Ecto neural progenitor cell (in vitro differentiated cells): ENCODE data around the gene ROBO2.
"Not testable (repeated sequence)": the region's sequence is repeated elsewhere in the genome, so short reads cannot be mapped to it uniquely, and the experiment has no call there.

ENCODE experiments used
- DNase-seq: peaks from one replicate; pipeline ENCODE4 v3.0.0-alpha.2; 2018; ENCODE audit warnings: low spot score

ROBO2 gene

DNA sequence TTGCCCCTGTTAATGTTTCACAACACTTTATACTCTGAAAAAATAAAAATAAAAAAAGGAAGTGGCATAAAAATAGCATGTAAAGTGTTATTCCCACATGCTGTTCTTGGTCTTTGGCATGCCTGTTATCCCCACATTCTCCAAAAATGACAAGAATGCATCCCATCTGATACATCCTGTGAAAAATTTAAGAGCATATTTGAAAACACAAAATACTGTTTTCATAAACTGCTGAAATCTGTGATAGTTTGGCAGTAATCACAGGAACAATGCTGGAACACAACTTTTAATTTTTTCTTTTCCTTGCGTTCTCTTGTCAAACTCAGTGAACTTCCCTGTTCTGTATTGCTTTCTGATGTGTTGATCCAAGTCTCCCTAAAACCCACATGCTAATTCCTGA, 288.8 kb downstream of the ROBO2 start:
- DNase-seq = no peak

DNA sequence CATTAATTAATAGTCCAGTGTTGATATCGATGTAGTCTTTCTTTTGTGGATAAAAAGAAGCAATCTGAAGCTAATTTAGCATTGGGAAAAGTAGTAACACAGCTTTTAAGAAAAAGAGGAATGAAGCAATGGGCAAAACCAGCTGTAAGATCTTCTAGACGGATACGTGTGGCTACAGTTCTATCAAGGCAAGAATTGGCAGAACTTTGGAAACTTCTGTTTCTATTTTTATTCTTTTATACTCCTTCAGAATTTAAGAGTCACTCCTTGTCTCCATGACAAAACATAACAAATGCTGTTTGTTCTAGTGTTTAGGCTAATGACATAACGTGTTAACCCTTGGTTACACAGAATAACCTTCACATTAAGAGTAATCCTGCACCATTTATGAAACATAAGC, 289.2 kb downstream of the ROBO2 start:
- no peak for DNase-seq

DNA sequence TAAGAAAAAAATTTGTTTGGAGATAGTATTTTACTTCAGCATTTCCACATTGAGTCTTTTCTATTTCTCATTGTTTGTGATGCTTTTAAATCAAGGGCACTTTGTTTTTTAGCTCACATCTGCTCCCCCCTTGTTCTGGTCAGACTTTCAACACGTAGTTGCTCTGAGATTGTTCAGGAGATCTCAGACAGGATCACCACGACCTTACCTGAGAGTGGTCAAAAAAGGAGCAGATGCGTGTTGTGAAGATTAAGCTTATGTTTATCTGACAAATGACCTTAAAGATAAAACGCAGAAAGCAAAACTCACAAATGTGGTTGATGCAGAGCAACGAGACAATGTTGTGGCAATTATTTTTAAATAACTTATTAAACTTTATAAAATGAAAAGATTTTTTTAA, 298.3 kb downstream of the ROBO2 start:
- DNase-seq = no peak

DNA sequence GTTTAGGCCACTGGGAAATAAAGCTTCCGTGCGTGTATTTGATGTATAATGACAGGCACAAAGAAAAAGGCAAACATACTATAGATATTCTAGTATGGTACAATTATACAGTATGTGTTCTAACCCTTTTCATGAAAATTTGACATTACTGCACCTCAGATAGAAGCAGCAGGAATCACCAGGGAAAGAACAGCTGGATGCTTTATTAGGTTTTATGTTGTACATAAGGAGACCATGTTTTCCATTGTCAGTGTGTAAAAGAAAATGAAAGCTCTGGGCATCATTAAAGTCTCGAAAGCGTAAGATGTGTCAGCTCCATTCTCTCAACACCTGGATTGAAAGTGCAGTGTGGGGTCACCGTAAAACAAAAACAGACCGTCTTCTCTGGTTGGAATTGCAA, 302.1 kb downstream of the ROBO2 start:
- DNase-seq = no peak

DNA sequence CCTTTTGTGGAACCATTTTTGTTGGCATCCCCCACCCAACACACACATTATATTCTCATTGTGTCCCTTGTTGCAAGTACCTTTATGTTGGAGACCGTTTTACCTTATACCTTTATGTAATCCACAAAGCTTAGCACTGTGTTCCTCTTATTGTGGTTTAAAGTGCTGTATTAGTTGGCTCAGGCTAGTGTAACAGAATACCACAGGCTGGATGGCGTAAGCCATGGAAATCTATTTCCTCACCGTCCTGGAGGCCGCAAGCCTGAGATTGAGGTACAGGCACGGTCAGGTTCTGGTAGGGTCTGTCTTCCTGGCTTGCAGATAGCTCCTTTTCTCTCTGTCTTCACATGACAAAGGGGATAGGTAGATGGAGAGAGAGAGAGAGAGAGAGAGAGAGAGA, 302.8 kb downstream of the ROBO2 start:
- DNase-seq = no peak

DNA sequence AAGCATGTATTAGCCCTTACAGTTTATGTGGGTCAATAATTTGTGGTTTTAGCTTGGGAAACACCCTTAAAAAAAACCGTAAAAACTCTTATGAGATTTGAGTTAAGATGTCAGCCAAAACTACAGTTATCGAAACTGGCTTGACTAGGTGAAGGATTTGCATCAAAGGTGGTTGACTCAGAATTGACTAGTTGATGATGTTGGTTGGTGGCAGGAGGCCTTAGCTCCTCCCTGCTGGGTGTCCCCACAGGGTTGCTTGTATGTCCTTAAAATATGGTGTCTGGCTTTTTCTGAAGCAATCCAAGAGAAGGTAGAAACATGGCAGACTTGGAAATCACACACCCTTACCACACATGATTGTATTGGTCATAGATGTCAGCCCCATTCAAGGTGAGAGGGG, 305.1 kb downstream of the ROBO2 start:
- DNase-seq = no peak

DNA sequence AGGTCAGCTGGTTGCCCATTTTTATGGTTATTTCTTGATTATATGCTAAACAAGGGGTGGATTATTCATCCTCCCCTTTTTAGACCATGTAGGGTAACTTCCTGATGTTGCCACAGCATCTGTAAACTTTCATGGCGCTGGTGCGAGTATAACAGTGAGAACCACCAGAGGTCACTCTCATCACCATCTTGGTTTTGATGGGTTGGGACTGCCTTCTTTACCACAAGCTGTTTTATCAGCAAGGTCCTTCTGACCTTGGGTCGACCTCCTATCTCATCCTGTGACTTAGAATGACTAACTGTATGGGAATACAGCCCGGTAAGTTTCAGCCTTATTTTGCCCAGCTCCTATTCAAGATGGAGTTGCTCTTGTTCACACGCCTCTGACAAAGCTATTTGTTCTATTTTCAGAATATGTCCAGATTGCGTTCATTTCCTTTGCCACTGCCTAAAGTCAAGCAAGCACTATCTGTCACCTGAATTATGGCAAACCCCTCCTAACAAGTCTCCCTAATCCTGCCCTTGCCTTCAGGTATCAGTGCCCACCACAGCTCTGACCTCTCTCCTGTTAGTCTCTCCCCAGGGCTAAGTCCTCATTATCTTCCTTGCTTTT, 308.5 kb downstream of the ROBO2 start:
- DNase-seq = peak; percentile 51

DNA sequence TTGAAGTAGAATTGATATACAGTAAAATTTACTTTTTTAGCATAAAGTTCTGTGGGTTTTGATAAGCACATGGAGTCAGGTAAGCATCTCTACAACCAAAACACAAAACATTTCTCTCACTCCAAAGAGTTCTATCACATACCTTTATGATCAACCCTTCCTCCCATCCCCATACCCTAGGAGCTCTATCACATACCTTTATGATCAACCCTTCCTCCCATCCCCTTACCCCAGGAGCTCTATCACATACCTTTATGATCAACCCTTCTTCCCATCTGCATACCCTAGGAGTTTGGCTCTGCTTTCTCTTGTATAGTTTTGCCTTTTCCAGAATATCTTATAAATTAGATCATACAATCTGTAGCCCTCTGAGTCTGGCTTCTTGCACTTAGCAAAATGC, 315.1 kb downstream of the ROBO2 start:
- no peak for DNase-seq

DNA sequence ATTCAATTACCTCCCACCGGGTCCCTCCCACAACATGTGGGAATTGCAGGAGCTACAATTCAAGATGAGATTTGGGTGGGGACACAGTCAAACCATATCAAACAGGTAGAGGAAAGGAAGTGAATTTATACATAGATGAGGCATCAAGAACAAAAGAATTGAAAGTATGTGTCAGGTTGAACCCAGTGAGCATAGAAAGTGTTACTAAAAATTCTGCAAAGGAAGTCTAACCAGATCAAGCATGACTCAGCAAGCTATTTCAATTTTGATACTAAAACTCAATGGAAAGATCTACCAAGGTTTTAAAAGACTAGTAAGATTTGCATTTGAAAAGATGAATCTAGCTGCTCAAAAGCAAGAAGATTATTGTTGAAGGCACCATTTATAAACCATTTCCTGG, 323.0 kb downstream of the ROBO2 start:
- DNase-seq = no peak

DNA sequence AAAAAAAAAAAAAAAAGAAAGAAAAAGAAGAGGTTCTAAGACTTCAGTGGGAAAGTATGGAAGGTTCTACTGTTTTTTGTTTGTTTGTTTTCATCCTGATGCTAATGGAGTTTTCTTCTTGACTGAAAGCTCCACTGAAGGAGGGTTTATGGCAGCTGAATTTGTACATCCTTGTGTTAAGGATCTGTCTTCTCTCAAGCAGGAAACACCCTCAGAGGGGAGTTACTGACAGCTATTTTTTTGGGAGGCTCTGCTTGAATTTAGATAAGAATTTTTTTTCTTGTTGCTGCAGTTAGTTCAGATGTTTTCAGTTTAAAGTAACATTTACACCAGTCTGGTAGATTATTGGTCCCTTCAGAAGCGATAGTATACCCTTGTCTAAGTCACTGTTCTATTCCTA, 325.3 kb downstream of the ROBO2 start:
- DNase-seq = no peak

DNA sequence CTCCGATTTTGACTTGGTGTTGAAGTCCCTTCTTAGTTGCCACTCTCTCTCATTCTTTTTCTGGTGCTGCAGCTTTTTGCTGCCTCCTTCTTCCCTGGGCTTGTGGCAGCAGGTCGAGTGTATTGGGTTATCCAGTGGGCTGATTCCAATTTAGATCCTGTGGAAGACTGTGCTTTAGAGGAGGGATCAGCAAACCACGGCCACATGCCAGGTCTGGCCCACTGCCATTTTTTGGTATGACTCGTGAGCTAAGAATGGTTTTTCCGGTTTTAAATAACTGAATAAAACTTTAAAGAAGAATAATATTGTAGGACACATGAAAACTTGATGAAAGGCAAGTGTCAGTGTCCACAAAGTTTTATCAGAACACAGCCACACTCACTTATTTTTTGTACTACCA, 330.5 kb downstream of the ROBO2 start:
- DNase-seq = no peak

DNA sequence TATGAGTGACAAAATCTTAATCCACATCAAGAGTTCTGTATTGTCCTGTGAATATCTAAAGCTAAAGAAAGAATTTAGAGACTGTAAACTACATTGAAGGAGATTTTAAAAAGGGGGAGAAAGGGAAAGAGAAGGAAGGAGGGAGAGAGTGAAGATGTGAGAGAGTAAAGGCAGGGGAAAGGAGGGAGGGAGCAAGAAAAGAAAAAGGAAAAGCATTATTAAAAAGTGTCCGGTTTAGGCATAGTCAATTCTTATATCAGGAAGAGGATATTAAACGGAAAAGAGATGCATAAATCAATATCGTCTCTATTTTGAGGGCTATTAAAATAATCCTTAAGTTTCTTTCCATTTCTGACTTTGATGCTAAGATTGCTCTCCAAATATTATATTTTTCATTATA, 332.1 kb downstream of the ROBO2 start:
- no peak for DNase-seq

DNA sequence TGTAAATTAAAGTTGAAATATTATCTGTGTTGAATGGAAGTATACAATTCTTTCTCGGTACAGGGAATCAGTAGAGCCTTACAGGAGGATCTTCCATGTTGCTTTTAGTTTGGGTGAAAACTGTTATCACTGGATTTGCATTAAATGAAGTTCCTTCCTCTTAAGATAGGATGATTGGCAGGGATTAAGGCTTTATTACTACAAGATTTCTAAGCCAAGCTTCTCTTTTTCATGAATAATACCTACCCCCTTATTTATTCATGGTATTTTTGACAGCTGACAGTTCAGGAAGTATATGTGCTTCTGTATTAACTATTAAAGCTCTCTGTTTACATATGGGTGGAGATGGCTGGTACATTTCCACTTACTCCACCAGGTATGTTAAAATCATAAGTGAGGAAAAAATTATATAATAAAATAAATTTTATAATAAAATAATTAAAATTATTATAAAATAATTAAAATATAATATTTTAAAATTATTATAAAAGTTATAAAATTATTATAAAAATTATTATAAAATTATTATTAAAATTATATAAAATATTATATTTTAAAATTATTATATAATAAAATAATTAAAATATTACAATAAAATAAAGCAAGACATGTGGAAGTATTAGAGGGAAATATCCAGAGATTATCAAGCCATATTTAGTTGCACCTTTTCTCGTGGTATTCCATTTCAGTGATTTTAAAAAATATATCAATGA, 332.9 kb downstream of the ROBO2 start:
- no peak for DNase-seq

DNA sequence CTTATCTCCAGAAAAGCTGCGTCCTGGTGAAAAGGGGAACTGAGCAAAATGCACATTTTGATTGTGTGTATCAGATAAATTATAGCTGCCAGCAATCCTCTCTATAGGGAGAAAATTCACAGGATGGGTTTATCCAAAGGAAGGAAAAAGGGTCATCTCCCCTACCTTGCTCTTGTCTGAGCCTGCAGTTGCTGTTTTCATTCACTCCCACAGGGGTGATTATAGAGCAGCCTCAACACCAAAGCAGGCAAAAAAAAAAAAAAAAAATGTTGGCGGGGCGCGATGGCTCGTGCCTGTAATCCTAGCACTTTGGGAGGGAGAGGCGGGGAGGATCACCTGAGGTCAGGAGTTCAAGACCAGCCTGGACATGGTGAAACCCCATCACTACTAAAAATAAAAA, 333.7 kb downstream of the ROBO2 start:
- DNase-seq = no peak

DNA sequence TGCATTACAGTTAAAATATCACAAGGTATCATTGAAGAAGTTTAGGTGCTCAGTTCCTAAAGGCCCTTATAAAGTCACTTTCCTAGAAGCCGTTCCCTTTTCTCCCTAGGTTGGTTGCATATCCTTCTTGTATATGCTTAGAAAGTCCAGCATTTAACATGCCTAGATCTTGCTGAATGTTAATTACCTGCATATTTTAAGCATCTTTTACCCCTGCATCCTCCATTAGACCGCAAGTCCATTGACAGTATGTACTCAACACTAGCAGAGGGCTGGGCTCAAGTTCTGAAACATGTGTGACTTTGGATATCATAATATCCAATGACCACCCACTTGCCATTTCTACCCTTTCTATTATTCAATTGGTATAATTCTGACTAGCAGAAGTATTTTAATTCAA, 336.6 kb downstream of the ROBO2 start:
- no peak for DNase-seq

DNA sequence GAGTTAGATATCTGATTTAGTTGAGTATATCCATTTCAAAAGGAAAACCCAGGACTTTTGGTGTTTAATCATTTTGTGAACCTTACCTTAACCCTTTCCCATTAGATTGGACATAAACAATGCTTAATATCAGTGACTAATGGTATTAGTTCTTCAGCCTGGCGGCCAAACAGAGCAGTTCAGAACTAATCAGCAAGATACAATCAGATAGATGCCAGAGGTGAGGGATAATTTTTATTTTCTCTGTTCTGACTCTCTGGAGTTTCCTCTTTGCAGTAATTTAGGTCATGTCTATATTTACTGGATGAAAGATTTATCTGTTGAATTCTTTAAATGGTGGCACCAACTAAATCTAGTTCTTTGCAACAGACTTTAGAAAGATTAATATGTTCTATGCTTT, 337.8 kb downstream of the ROBO2 start:
- DNase-seq = no peak

DNA sequence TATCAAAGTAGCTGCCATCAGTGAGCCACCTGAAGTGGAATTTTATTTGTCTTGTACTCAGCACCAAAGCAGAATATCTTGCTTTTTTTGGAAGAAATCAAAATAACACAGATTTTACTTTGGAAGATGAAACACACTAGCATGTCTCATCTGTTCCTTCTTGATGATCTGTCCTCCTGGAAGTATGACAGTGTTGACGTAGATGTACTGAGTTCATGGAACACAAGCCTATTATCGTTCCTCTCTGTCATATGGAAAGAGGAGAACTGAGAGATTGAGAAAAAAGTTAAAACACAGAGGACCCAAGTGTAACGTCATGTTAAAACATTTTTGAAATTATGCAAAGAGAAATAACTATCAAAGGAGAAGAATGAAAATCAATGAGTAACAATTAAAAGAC, 340.2 kb downstream of the ROBO2 start:
- DNase-seq = no peak

DNA sequence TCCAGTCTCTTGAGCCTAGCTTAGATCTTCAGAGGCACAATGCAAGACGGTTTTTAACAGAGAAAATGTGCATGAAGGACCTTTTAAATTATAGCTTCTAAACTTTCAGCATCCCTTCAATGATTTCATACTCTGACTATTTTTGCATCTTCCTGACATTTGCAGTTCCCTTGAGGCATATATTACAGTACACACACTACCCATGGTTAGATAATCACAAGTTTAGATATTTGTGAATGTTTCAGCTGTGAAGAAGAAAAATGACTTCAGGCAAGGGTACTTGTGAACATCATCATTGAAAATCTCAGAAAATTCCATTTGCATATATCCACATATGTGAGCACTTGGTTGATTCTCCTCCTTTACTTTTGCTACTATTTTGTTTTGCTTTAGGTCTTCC, 341.5 kb downstream of the ROBO2 start:
- DNase-seq = no peak

DNA sequence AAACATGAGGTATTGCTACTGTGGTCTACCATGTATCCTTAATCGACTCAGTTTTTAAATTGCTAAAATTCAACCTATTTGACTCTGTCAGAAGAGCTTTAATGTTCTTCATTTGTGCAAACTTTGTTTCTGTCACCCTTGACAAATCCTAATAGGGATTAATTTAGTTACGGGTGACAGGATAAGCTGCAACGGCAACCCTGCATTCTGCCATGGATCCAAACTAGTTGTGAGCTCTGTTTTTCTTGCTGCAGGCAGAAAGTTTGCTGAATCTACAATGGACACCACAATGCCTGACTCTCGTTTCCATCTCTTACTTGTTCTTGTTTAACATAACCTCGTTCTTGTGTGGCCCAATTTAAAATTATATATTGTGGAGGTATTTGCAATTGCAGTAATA, 352.3 kb downstream of the ROBO2 start:
- DNase-seq = no peak

DNA sequence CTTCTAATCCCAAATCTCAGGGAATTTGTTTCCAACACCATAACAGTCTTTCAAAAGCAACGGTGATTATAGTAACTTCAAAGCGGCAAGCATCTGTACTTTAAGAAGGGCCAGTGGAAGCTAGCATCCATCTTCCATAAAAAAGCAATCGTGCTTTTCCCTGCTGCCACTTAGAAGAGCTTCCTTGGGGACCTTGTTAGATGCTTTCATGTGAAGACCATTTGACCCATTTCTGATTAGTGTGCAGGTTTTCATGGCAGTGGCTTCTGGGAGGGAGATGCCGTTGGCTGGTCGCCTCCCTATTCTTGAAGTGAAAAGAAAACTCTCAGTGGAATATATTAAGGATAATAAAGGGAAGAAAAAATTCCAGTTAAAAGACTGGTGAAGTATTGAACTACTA, 354.1 kb downstream of the ROBO2 start:
- no peak for DNase-seq

DNA sequence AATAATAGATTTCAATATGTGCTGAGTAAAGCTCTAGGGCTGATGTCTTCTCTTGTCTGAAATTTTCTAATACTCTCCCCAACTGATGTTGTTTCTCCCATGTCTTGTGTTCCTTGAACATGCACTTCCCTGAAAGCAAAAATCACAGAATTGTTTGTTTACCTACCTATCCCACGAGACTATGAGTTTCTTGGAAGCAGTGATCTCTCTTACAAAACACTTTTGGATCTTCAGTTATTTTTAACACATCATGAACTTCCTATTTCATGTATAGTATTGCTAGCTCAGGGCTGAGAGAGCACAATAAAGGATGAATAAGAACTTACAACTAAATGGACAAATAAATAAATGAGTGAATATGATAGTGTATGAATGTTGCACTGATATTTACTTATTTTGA, 365.0 kb downstream of the ROBO2 start:
- DNase-seq = no peak

DNA sequence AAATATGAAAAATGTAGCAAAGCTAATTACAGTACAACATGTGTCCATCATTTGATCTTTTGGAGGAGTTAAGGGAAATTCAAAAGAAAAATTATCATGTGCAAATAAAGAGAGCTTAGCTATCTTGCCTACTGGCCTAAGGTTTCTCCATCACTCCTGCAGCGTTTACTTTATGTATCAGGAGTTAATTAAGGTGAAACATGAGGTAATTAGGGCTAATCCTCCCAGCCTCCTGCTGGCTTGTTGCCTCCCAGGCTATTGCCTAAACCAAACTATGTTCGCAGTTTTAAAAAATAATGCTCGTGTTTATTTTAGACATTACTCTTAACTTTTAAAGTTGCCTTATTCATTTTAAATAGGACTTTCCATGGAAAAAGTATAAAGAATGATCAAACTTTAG, 367.5 kb downstream of the ROBO2 start:
- no peak for DNase-seq

DNA sequence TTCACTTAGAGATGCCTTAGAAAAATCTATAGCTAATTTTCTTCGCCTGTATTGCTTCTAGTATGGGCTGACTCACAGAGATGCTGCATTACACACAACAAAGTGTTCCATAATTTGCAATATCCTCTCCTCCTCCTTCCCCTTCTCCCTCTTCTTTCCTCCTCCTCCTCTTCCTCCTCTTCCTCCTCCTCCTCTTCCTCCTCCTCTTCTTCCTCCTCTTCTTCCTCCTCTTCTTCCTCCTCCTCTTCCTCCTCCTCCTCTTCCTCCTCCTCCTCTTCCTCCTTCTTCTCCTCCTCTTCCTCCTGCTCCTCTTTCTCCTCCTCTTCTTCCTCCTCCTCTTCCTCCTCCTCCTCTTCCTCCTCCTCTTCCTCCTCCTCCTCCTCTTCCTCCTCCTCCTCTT, 370.4 kb downstream of the ROBO2 start:
- DNase-seq = not testable (repeated sequence)

DNA sequence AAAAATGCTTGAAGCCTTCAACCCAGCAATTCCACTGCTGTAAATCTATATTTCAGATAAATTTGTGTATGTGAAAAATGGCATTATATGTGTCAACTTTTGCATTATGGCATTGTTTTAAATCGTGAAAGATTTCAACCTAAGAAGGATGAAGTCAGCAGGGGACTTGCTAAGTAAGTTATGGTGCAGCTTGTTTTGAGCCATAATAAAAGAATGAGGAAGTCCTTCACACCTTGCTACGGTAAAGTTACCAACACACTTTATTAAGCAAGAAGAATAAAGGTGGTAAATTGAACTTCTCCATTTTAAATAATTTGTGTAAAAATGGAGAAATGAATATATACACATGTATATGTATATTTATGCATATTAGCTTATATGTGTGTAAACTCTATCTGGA, 371.4 kb downstream of the ROBO2 start:
- no peak for DNase-seq
